Esophagus muscularis mucosa (tissue), 4 donors: ENCODE data around the gene ZNF532.

Source experiments
- CTCF ChIP-seq, 3 experiments: fragments of 200-600 bp in 2 of 3; fragments of 450-650 bp in 1 of 3; sonication (generic) in 2 of 3; IDR thresholded peaks; one replicate each; pipeline ENCODE4 v1.5.1; 2017 to 2019; ENCODE audit warnings: antibody characterized with exemption in 3 of 3, mild to moderate bottlenecking in 2 of 3, moderate library complexity in 1 of 3
- EP300 ChIP-seq: sonication (generic); formaldehyde crosslinking; IDR thresholded peaks from one replicate; pipeline ENCODE4 v1.6.1; 2017; ENCODE audit warnings: antibody characterized with exemption
- POLR2A ChIP-seq: fragments of 450-650 bp; IDR thresholded peaks from one replicate; pipeline ENCODE4 v1.6.1; 2017; ENCODE audit warnings: antibody characterized with exemption, moderate library complexity, mild to moderate bottlenecking, low read depth
- POLR2AphosphoS5 ChIP-seq, 2 donors: sonication (generic); formaldehyde crosslinking; IDR thresholded peaks; one replicate each; pipeline ENCODE4 v1.6.1; 2017; ENCODE audit warnings: antibody characterized with exemption in 2 of 2

- TF ChIP-seq CTCF (IDR thresholded peaks at IDR 0.05) (no peak), POLR2AphosphoS5 (IDR thresholded peaks at IDR 0.05) (no peak), POLR2A (no peak), EP300 (no peak)
Measured at GRCh38 chr18:58898010-58898799, 33.5 kb downstream of the ZNF532 start.
